HepG2 (cell line): Measurements from ENCODE around the gene SUCLG2. TPM values are rescaled to one million over a fixed set of nuclear protein-coding genes. Genes with fewer than 3 reads are reported as not detected.

Experiments
- ATAC-seq: fragments of 200-7000 bp; cut with Tn5 transposase; 3 replicates; pipeline ENCODE4 v1.9.1; 2020; ENCODE audit warnings: mild to moderate bottlenecking, moderate library complexity
- BruUV-seq: library from RNA; stranded (reverse); fragments of 400-500 nt; replicated peaks from 2 replicates; lab custom pipeline; 2021; lab: Mats Ljungman, UMichigan
- CTCF ChIA-PET: fragments of 300-600 bp; formaldehyde crosslinking; extraction: SDS; loops from one replicate; lab custom pipeline; 2021; ENCODE audit warnings: low total read pairs, inconsistent platforms, low intra/inter-chr PET ratio; lab: Yijun Ruan, JAX
- POLR2A ChIA-PET: fragments of 350-600 bp; sonication (Branson Sonifier 250); formaldehyde crosslinking; loops from one replicate; lab custom pipeline; 2020; ENCODE audit warnings: antibody characterized with exemption, inconsistent platforms; lab: Yijun Ruan, JAX
- DNase-seq: peaks from one replicate; pipeline ENCODE4 v3.0.0-alpha.2; 2015; ENCODE audit warnings: low spot score
- FAIRE-seq: peaks from 3 replicates; lab custom pipeline; 2011; peaks lifted over from hg19 to GRCh38; lab: Jason Lieb, UNC
- H2AFZ ChIP-seq: one replicate; pipeline ENCODE4 v1.6.1; 2011; ENCODE audit warnings: low read length, inconsistent platforms
- H3K27ac ChIP-seq: fragments of 300-600 bp; 3 replicates; pipeline ENCODE4 v1.8.0; 2011; ENCODE audit warnings: mixed run types, mild to moderate bottlenecking, mixed read lengths, low read length, inconsistent platforms; ENCODE audit not compliant: insufficient read depth; ENCODE audit errors: extremely low read length
- H3K27me3 ChIP-seq, 2 experiments: fragments of 200-600 bp in 1 of 2; 2 replicates in 1 of 2; 3 replicates in 1 of 2; pipeline versions ENCODE4 v1.6.0 to v1.8.0; 2011; ENCODE audit warnings: low read length in 2 of 2, mild to moderate bottlenecking in 2 of 2, moderate library complexity in 2 of 2, inconsistent platforms in 1 of 2; ENCODE audit not compliant: insufficient read depth in 2 of 2, control insufficient read depth in 1 of 2
- H3K36me3 ChIP-seq, 2 experiments: fragments of 200-600 bp in 1 of 2; replicated peaks in 1 of 2; 2 replicates in 1 of 2; 3 replicates in 1 of 2; pipeline versions ENCODE4 v1.5.1 to v1.8.0; 2011; ENCODE audit warnings: low read length in 2 of 2, inconsistent platforms in 1 of 2; ENCODE audit not compliant: insufficient read depth in 2 of 2, control insufficient read depth in 1 of 2
- H3K4me1 ChIP-seq: 2 replicates; pipeline ENCODE4 v1.5.1; 2012; ENCODE audit warnings: low read length, inconsistent platforms; ENCODE audit not compliant: insufficient read depth
- H3K4me2 ChIP-seq: 2 replicates; pipeline ENCODE4 v1.6.0; 2011; ENCODE audit warnings: low read depth, low read length, inconsistent platforms
- H3K4me3 ChIP-seq, 3 experiments: fragments of 200-600 bp in 1 of 3; sonication (generic), shearing (Covaris generic) in 1 of 3; replicated peaks in 1 of 3; 2 replicates each; pipeline ENCODE4 v1.5.1; 2011 to 2016; ENCODE audit warnings: low read length in 3 of 3, inconsistent platforms in 2 of 3, low read depth in 2 of 3, mild to moderate bottlenecking in 2 of 3, control low read depth in 1 of 3, mixed read lengths in 1 of 3; ENCODE audit not compliant: insufficient read depth in 1 of 3
- H3K79me2 ChIP-seq: one replicate; pipeline ENCODE4 v1.6.1; 2011; ENCODE audit warnings: low read length, inconsistent platforms; ENCODE audit not compliant: insufficient read depth
- H3K9ac ChIP-seq: 2 replicates; pipeline ENCODE4 v1.6.0; 2011; ENCODE audit warnings: mild to moderate bottlenecking, low read depth, low read length, inconsistent platforms; ENCODE audit not compliant: insufficient read depth
- H3K9me3 ChIP-seq: 2 replicates; pipeline ENCODE4 v1.5.1; 2012; ENCODE audit warnings: mild to moderate bottlenecking, low read length
- H4K20me1 ChIP-seq: 2 replicates; pipeline ENCODE4 v1.6.0; 2011; ENCODE audit warnings: inconsistent platforms, mild to moderate bottlenecking, low read length, moderate library complexity; ENCODE audit not compliant: insufficient read depth
- ATF7 ChIP-seq, 2 experiments: fragments of 450-650 bp in 1 of 2; sonication (generic) in 1 of 2; formaldehyde crosslinking in 1 of 2; IDR thresholded peaks; 2 replicates each; pipeline versions ENCODE4 v1.4.0 to v1.6.1; 2016 to 2020; ENCODE audit warnings: antibody characterized with exemption in 1 of 2, mild to moderate bottlenecking in 1 of 2, missing genetic modification reagents in 1 of 2
- IKZF4 ChIP-seq: sonication (generic); formaldehyde crosslinking; IDR thresholded peaks from 2 replicates; pipeline ENCODE4 v1.5.1; 2020; ENCODE audit warnings: borderline replicate concordance, mild to moderate bottlenecking, low read depth, missing genetic modification reagents; ENCODE audit errors: not compliant biosample characterization
- MIER2 ChIP-seq: IDR thresholded peaks from 2 replicates; pipeline ENCODE4 v1.6.1; 2016; ENCODE audit warnings: missing biosample characterization, missing genetic modification reagents
- NFKBIZ ChIP-seq: IDR thresholded peaks from 2 replicates; pipeline ENCODE4 v1.6.1; 2018; ENCODE audit warnings: missing genetic modification reagents, missing compliant biosample characterization
- PRDM4 ChIP-seq: sonication (generic); formaldehyde crosslinking; IDR thresholded peaks from 2 replicates; pipeline ENCODE4 v1.9.0; 2021; ENCODE audit warnings: missing genetic modification reagents, borderline replicate concordance
- RFXAP ChIP-seq: sonication (generic); formaldehyde crosslinking; IDR thresholded peaks from 2 replicates; pipeline ENCODE4 v1.4.0; 2020; ENCODE audit warnings: missing genetic modification reagents, borderline replicate concordance
- ZNF446 ChIP-seq: sonication (generic); formaldehyde crosslinking; IDR thresholded peaks from 2 replicates; pipeline ENCODE4 v1.5.0; 2020; ENCODE audit warnings: mild to moderate bottlenecking, missing genetic modification reagents
- WGBS: methylation state at CpG from one replicate; pipeline ENCODE4 v1.1.6; 2017; ENCODE audit warnings: low lambda C conversion rate; 5-methylcytosine and 5-hydroxymethylcytosine counted together
- in situ Hi-C: cut with HindIII; loops from 2 replicates; pipeline ENCODE4 v1.10.0; 2017; ENCODE audit warnings: low pct_unique_long_range_greater_than_20kb; ENCODE audit not compliant: extremely low pct_ligation_motif_present
- intact Hi-C: fragments of 100-400 bp; cut with micrococcal nuclease; formaldehyde crosslinking; loops from one replicate; pipeline ENCODE4 v1.10.0; 2022; ENCODE audit not compliant: unreplicated experiment
- polyA plus RNA-seq, 8 experiments: library from polyadenylated mRNA; depleted of rRNA in 3 of 8; stranded (reverse) in 7 of 8; unstranded in 1 of 8; fragments of >200 nt; fragmentation: Illumina TruSeq in 4 of 8; extraction: Trizol in 4 of 8; gene quantifications; 2 replicates each; pipeline versions ENCODE4 v1.2.1 to v1.2.3, GENCODE V29; 2011 to 2016; ENCODE audit warnings: low read depth in 4 of 8, missing spikeins in 1 of 8, mixed read lengths in 1 of 8; ENCODE audit not compliant: insufficient read depth in 1 of 8
- total RNA-seq, 5 experiments: library from RNA; depleted of rRNA; stranded (reverse); fragments of >200 nt; fragmentation: Illumina TruSeq; extraction: Trizol; gene quantifications; 2 replicates each; pipeline ENCODE4 v1.2.3, GENCODE V29; 2016; ENCODE audit warnings: low read depth in 1 of 5

The SUCLG2 gene
- total and polyA plus RNA-seq, 2 of the 13 experiments (the other 11 are each of a cell fraction or from before 2014, with no cell fraction given): 21.4 to 64.9 TPM

GRCh38 chr3:67474311-67474710 is 180.1 kb downstream of the SUCLG2 start:
- no peak for TF ChIP-seq IKZF4 (CRISPR knock-in tag)
- TF ChIP-seq MIER2: no peak
- TF ChIP-seq ZNF446 (CRISPR knock-in tag): no peak
- no peak for TF ChIP-seq PRDM4 (CRISPR knock-in tag)
- Histone ChIP-seq H3K4me1 (no peaks in the 10 kb centered on the region), H3K9ac (no peak overlapping the region), H3K4me2 (no peak overlapping the region), H3K4me3 (no peak overlapping the region), H3K9me3 (no peaks in the 10 kb centered on the region), H3K79me2 (no peaks in the 10 kb centered on the region), H4K20me1 (no peaks in the 10 kb centered on the region), H2AFZ (no peak overlapping the region), H3K36me3 (no peaks in the 10 kb centered on the region), H3K27ac (no peak overlapping the region), H3K27me3 (no peaks in the 10 kb centered on the region)
- FAIRE-seq: no peak
- intact Hi-C loops: no loop called here
- DNase-seq: no peak
- ATAC-seq: no peak
- no TSS peak for BruUV-seq
- CTCF ChIA-PET: no interaction called here
- WGBS: 93% methylated on average over 4 of the region's 4 CpGs
- POLR2A ChIA-PET: no interaction called here
- in situ Hi-C loops: no loop called here

GRCh38 chr3:67472674-67473201 is 181.7 kb downstream of the SUCLG2 start:
- Histone ChIP-seq H3K9ac (no peak overlapping the region), H3K27ac (no peak overlapping the region), H3K79me2 (no peaks in the 10 kb centered on the region), H4K20me1 (no peaks in the 10 kb centered on the region), H3K9me3 (no peaks in the 10 kb centered on the region), H3K4me1 (no peaks in the 10 kb centered on the region), H3K27me3 (no peaks in the 10 kb centered on the region), H3K4me2 (no peak overlapping the region), H2AFZ (no peak overlapping the region)
- intact Hi-C loops (no loop called here), in situ Hi-C loops (no loop called here)
- POLR2A ChIA-PET: no interaction called here
- FAIRE-seq (no peak), ATAC-seq (no peak), DNase-seq (no peak)
- CTCF ChIA-PET: no interaction called here
- BruUV-seq: no TSS peak
- TF ChIP-seq RFXAP (CRISPR knock-in tag): no peak
- TF ChIP-seq NFKBIZ (CRISPR knock-in tag): no peak
- TF ChIP-seq ATF7 (IDR thresholded peaks at IDR 0.05): peak; percentile 74
- no peak for TF ChIP-seq ATF7 (CRISPR knock-in tag; IDR thresholded peaks at IDR 0.05)
- TF ChIP-seq, all 625 proteins: peak for 1
- Histone ChIP-seq H3K4me3 (no peak overlapping the region), H3K36me3 (no peaks in the 10 kb centered on the region; a peak in 1 of 5 replicates)
- WGBS: 97% methylated on average over 2 of the region's 2 CpGs
